Activated T-helper 9 cell treated with anti-CD3 and anti-CD28 coated beads, Interleukin-2, amount 50 U/mL, for 16 hours (primary cell): ENCODE measurements around the gene PNCK.

Experiments
- DNase-seq: peaks from one replicate; pipeline ENCODE4 v3.0.0-alpha.2; 2020; ENCODE audit warnings: low read depth

Gene PNCK

GRCh38 chrX:153640736-153641575 lies 32.7 kb downstream of the PNCK start:
- DNase-seq, result no peak

GRCh38 chrX:153640045-153640686 lies 33.4 kb downstream of the PNCK start:
- no peak for DNase-seq

GRCh38 chrX:153639177-153640044 lies 34.2 kb downstream of the PNCK start:
- no peak for DNase-seq

GRCh38 chrX:153638436-153639176 lies 35.0 kb downstream of the PNCK start:
- no peak for DNase-seq

- no peak for DNase-seq
Observed at GRCh38 chrX:153638041-153638371, 35.6 kb downstream of the PNCK start.

- no peak for DNase-seq
Observed at GRCh38 chrX:153637121-153638040, 36.2 kb downstream of the PNCK start.

GRCh38 chrX:153636716-153637115 lies 36.9 kb downstream of the PNCK start:
- no peak for DNase-seq

GRCh38 chrX:153635788-153636668 lies 37.6 kb downstream of the PNCK start:
- DNase-seq, result no peak

- DNase-seq, result no peak
Observed at GRCh38 chrX:153635388-153635787, 38.2 kb downstream of the PNCK start.

GRCh38 chrX:153634832-153635231 lies 38.8 kb downstream of the PNCK start:
- no peak for DNase-seq

- no peak for DNase-seq
Observed at GRCh38 chrX:153634236-153634635, 39.4 kb downstream of the PNCK start.

GRCh38 chrX:153633607-153634180 lies 39.9 kb downstream of the PNCK start:
- no peak for DNase-seq

- DNase-seq, result no peak
Observed at GRCh38 chrX:153633048-153633447, 40.6 kb downstream of the PNCK start.

GRCh38 chrX:153632595-153632946 lies 41.0 kb downstream of the PNCK start:
- no peak for DNase-seq

- no peak for DNase-seq
Observed at GRCh38 chrX:153631907-153632594, 41.6 kb downstream of the PNCK start.

GRCh38 chrX:153631346-153631745 lies 42.3 kb downstream of the PNCK start:
- DNase-seq, result no peak

GRCh38 chrX:153628665-153629064 lies 44.9 kb downstream of the PNCK start:
- DNase-seq, result no peak

- DNase-seq, result no peak
Observed at GRCh38 chrX:153628129-153628528, 45.5 kb downstream of the PNCK start.

GRCh38 chrX:153627675-153628111 lies 45.9 kb downstream of the PNCK start:
- no peak for DNase-seq
